K562 (cell line): ENCODE data around the gene KLF2. TPM values are rescaled to one million over a fixed set of nuclear protein-coding genes. Genes with fewer than 3 reads are reported as not detected.

ENCODE experiments used
- ATAC-seq: fragments of 200-7000 bp; cut with Tn5 transposase; 3 replicates; pipeline ENCODE4 v1.9.1; 2020; ENCODE audit warnings: moderate library complexity
- BruUV-seq: library from RNA; stranded (reverse); fragments of 400-500 nt; replicated peaks from 2 replicates; lab custom pipeline; 2021; lab: Mats Ljungman, UMichigan
- CTCF ChIA-PET: fragments of 300-600 bp; formaldehyde crosslinking; extraction: SDS; loops from one replicate; lab custom pipeline; 2021; ENCODE audit warnings: low intra/inter-chr PET ratio; lab: Yijun Ruan, JAX
- POLR2A ChIA-PET: fragments of 300-600, 350-650 bp; sonication (Branson Sonifier 250); formaldehyde crosslinking; extraction: SDS; loops from one replicate; lab custom pipeline; 2021; ENCODE audit warnings: antibody characterized with exemption, inconsistent platforms; lab: Yijun Ruan, JAX
- DNase-seq, 4 experiments: peaks; one replicate each; pipeline versions ENCODE4 v3.0.0 to v3.0.0-alpha.2; 2011 to 2018; ENCODE audit warnings: low spot score in 3 of 4, mixed read lengths in 3 of 4; ENCODE audit errors: extremely low read depth in 1 of 4
- FAIRE-seq: peaks from 2 replicates; lab custom pipeline; 2011; peaks lifted over from hg19 to GRCh38; lab: Jason Lieb, UNC
- H2AFZ ChIP-seq: 2 replicates; pipeline ENCODE4 v1.6.0; 2011; ENCODE audit warnings: low read depth, low read length, control low read depth, inconsistent platforms
- H3K27ac ChIP-seq: fragments of 200-600 bp; 3 replicates; pipeline ENCODE4 v1.8.0; 2011; ENCODE audit warnings: low read depth, mild to moderate bottlenecking, control low read depth, inconsistent platforms, low read length, moderate library complexity, mixed read lengths; ENCODE audit errors: extremely low read depth
- H3K27me3 ChIP-seq, 2 experiments: fragments of 300-600 bp in 1 of 2; 2 replicates in 1 of 2; 3 replicates in 1 of 2; pipeline versions ENCODE4 v1.6.0 to v1.8.0; 2011; ENCODE audit warnings: inconsistent platforms in 2 of 2, low read length in 2 of 2, mild to moderate bottlenecking in 1 of 2, mixed read lengths in 1 of 2, moderate library complexity in 1 of 2; ENCODE audit not compliant: control insufficient read depth in 2 of 2, insufficient read depth in 2 of 2
- H3K36me3 ChIP-seq: fragments of 300-600 bp; 3 replicates; pipeline ENCODE4 v1.8.0; 2011; ENCODE audit warnings: mild to moderate bottlenecking, low read length, inconsistent platforms; ENCODE audit not compliant: control insufficient read depth, insufficient read depth
- H3K4me1 ChIP-seq, 2 experiments: fragments of 200-600 bp in 1 of 2; replicated peaks in 1 of 2; 2 replicates in 1 of 2; 3 replicates in 1 of 2; pipeline versions ENCODE4 v1.5.1 to v1.8.0; 2011; ENCODE audit warnings: inconsistent platforms in 2 of 2, low read length in 2 of 2, mild to moderate bottlenecking in 1 of 2, mixed read lengths in 1 of 2, moderate library complexity in 1 of 2; ENCODE audit not compliant: control insufficient read depth in 2 of 2, insufficient read depth in 2 of 2
- H3K4me2 ChIP-seq: 2 replicates; pipeline ENCODE4 v1.6.1; 2011; ENCODE audit warnings: low read length, control low read depth, inconsistent platforms, mixed read lengths; ENCODE audit not compliant: insufficient read depth
- H3K4me3 ChIP-seq: fragments of 200-600 bp; sonication (generic), shearing (Covaris generic); 2 replicates; pipeline ENCODE4 v1.5.1; 2016; ENCODE audit warnings: control low read depth, inconsistent platforms
- H3K79me2 ChIP-seq: fragments of 200-600 bp; 3 replicates; pipeline ENCODE4 v1.8.0; 2011; ENCODE audit warnings: low read length, inconsistent platforms; ENCODE audit not compliant: control insufficient read depth, insufficient read depth
- H3K9ac ChIP-seq, 2 experiments: 2 replicates each; pipeline versions ENCODE4 v1.6.0 to v1.6.1; 2011; ENCODE audit warnings: low read depth in 2 of 2, low read length in 2 of 2, control low read depth in 1 of 2, inconsistent platforms in 1 of 2, mild to moderate bottlenecking in 1 of 2, mixed read lengths in 1 of 2; ENCODE audit not compliant: insufficient read depth in 1 of 2
- H3K9me1 ChIP-seq: one replicate; pipeline ENCODE4 v1.6.0; 2011; ENCODE audit warnings: inconsistent platforms, mild to moderate bottlenecking, low read length, moderate library complexity; ENCODE audit not compliant: control insufficient read depth, insufficient read depth
- H3K9me3 ChIP-seq: replicated peaks from 2 replicates; pipeline ENCODE4 v1.5.1; 2011; ENCODE audit warnings: low read depth, low read length, inconsistent platforms; ENCODE audit not compliant: control insufficient read depth, insufficient read depth
- H4K20me1 ChIP-seq: replicated peaks from 2 replicates; pipeline ENCODE4 v1.6.1; 2011; ENCODE audit warnings: low read length, inconsistent platforms, mixed read lengths; ENCODE audit not compliant: control insufficient read depth, insufficient read depth
- E2F5 ChIP-seq: sonication (generic); formaldehyde crosslinking; IDR thresholded peaks from 2 replicates; pipeline ENCODE4 v1.8.0; 2022; ENCODE audit warnings: mild to moderate bottlenecking, missing genetic modification reagents
- FOXM1 ChIP-seq, 2 experiments: fragments of 450-650 bp in 1 of 2; sonication (generic) in 1 of 2; formaldehyde crosslinking in 1 of 2; IDR thresholded peaks; 2 replicates each; pipeline versions ENCODE4 v1.6.1 to v1.9.0; 2017 to 2022; ENCODE audit warnings: low read depth in 2 of 2, mild to moderate bottlenecking in 2 of 2, missing genetic modification reagents in 1 of 2, moderate library complexity in 1 of 2
- MEIS2 ChIP-seq: fragments of 450-650 bp; IDR thresholded peaks from 2 replicates; pipeline ENCODE4 v1.6.1; 2014; ENCODE audit warnings: mild to moderate bottlenecking; ENCODE audit not compliant: partially characterized antibody
- POLR2AphosphoS2 ChIP-seq: IDR thresholded peaks from 2 replicates; pipeline ENCODE4 v1.6.1; 2012; ENCODE audit warnings: low read length, improper control_type of control experiment
- SNAPC5 ChIP-seq: fragments of 250-450 bp; sonication (Bioruptor Pico); IDR thresholded peaks from 2 replicates; pipeline ENCODE4 v1.8.0; 2021; ENCODE audit warnings: moderate library complexity, mild to moderate bottlenecking, inconsistent platforms
- TAF15 ChIP-seq: fragments of 200-400 bp; formaldehyde crosslinking; IDR thresholded peaks from 2 replicates; pipeline ENCODE4 v1.6.1; 2017; ENCODE audit warnings: mild to moderate bottlenecking, low read depth, low read length, moderate library complexity
- THAP12 ChIP-seq: fragments of 250-450 bp; sonication (Bioruptor Pico); IDR thresholded peaks from 2 replicates; pipeline ENCODE4 v1.9.0; 2021; ENCODE audit warnings: mild to moderate bottlenecking, inconsistent platforms
- TRIM25 ChIP-seq: fragments of 450-650 bp; IDR thresholded peaks from 2 replicates; pipeline ENCODE4 v1.7.0; 2016; ENCODE audit warnings: borderline replicate concordance
- ZBTB1 ChIP-seq: sonication (generic); formaldehyde crosslinking; IDR thresholded peaks from 2 replicates; pipeline ENCODE4 v1.8.1; 2023; ENCODE audit warnings: missing genetic modification reagents, low read depth, mild to moderate bottlenecking, borderline replicate concordance
- WGBS: fragments of 100-300 bp; shearing (Covaris generic); methylation state at CpG from one replicate; pipeline ENCODE4 v1.1.6; 2016; ENCODE audit warnings: low coverage, mixed read lengths; ENCODE audit not compliant: insufficient coverage; ENCODE audit errors: missing lambda C conversion rate; 5-methylcytosine and 5-hydroxymethylcytosine counted together
- in situ Hi-C: fragments of 300-500 bp; cut with MboI; formaldehyde crosslinking; loops from 4 replicates; pipeline ENCODE4 v1.15.0; 2018; ENCODE audit warnings: inconsistent platforms, mixed read lengths
- intact Hi-C: fragments of 100-400 bp; cut with micrococcal nuclease; formaldehyde crosslinking; loops from 2 replicates; pipeline ENCODE4 v1.14.2; 2022
- polyA plus RNA-seq, 8 experiments: library from polyadenylated mRNA; depleted of rRNA in 4 of 8; stranded (reverse) in 5 of 8; unstranded in 3 of 8; fragments of >200 nt; fragmentation: Nextera tagmentation in 2 of 8; fragmentation: Illumina TruSeq in 1 of 8; extraction: Ambion mirVana in 2 of 8; extraction: Trizol in 1 of 8; gene quantifications; 2 replicates each; pipeline versions ENCODE4 v1.2.1 to v1.2.3, GENCODE V29; 2011 to 2014; ENCODE audit warnings: inconsistent platforms in 1 of 8, missing spikeins in 1 of 8
- total RNA-seq, 7 experiments: library from RNA; depleted of rRNA in 6 of 7; stranded (reverse); fragments of >200 nt in 6 of 7; fragmentation: Illumina TruSeq in 2 of 7; extraction: Trizol in 2 of 7; gene quantifications; 2 replicates each; pipeline versions ENCODE4 v1.2.1 to v1.2.3, GENCODE V29; 2011 to 2021; ENCODE audit warnings: low replicate concordance in 1 of 7

KLF2 gene
- total and polyA plus RNA-seq, 9 of the 15 experiments (the other 6 are each of a cell fraction or from before 2014, with no cell fraction given), result 0.07 to 0.71 TPM; not detected in 7

- Histone ChIP-seq H3K27ac (no peak overlapping the region), H3K9me1 (no peaks in the 10 kb centered on the region), H3K27me3 (no peaks in the 10 kb centered on the region), H3K9me3 (no peaks in the 10 kb centered on the region), H3K4me2 (no peak overlapping the region), H3K36me3 (peaks cover 2% of the 10 kb centered on the region; the same call in 1 of the 3 replicates), H4K20me1 (no peaks in the 10 kb centered on the region), H3K4me1 (peaks cover 6 to 23% of the 10 kb centered on the region in 2 experiments; a peak in 4 of 5 replicates), H2AFZ (no peak overlapping the region), H3K9ac (no peak overlapping the region), H3K4me3 (no peak overlapping the region), H3K79me2 (no peaks in the 10 kb centered on the region)
- no TSS peak for BruUV-seq
- POLR2A ChIA-PET, result interaction anchor here (0.6 kb wide), 1 partner anchor 40 kb away, joined by 5 read pairs; no protein-coding TSS in a partner anchor
- in situ Hi-C loops (no loop called here), intact Hi-C loops (no loop called here)
- ATAC-seq (no peak), DNase-seq (no peak), FAIRE-seq (no peak)
- WGBS, result 82% methylated on average over 5 of the region's 6 CpGs
- CTCF ChIA-PET, result no interaction called here
- TF ChIP-seq FOXM1 (IDR thresholded peaks at IDR 0.05; ENCODE audit: low read depth) (no peak), FOXM1 (CRISPR knock-in tag; IDR thresholded peaks at IDR 0.05; ENCODE audit: low read depth) (no peak), MEIS2 (no peak), TRIM25 (no peak), ZBTB1 (CRISPR knock-in tag) (no peak), E2F5 (CRISPR knock-in tag) (no peak), SNAPC5 (CRISPR knock-in tag) (no peak), TAF15 (no peak), THAP12 (no peak), POLR2AphosphoS2 (no peak)
Observed at GRCh38 chr19:16359964-16360363, 35.3 kb downstream of the KLF2 start.
